HG02678 (cell line): ENCODE results near the gene MGST2.
"Not testable (repeated sequence)": the region's sequence is repeated elsewhere in the genome, so short reads cannot be mapped to it uniquely, and the experiment has no call there.

Experiments used
- ATAC-seq: cut with Tn5 transposase; IDR thresholded peaks from one replicate; pipeline ENCODE4 v1.9.1; 2021; ENCODE audit warnings: mild to moderate bottlenecking, moderate library complexity; ENCODE audit not compliant: unreplicated experiment

MGST2 gene

GRCh38 chr4:139665690-139666529, at the start of gene MGST2:
TSS of gene MGST2 (plus strand) at chr4:139665819. CDS start at chr4:139666020, 201 bp downstream.
- ATAC-seq = peak; percentile 85

GRCh38 chr4:139617702-139618490, 47.7 kb upstream of the MGST2 start:
- no peak for ATAC-seq

- ATAC-seq = peak; percentile 72
Observed at GRCh38 chr4:139619644-139620043, 46.0 kb upstream of the MGST2 start.

GRCh38 chr4:139622901-139623381, 42.7 kb upstream of the MGST2 start:
- no peak for ATAC-seq

GRCh38 chr4:139624441-139625092, 41.1 kb upstream of the MGST2 start:
- no peak for ATAC-seq

- ATAC-seq = no peak
Observed at GRCh38 chr4:139625093-139625455, 40.5 kb upstream of the MGST2 start.

GRCh38 chr4:139625482-139625881, 40.1 kb upstream of the MGST2 start:
- ATAC-seq = no peak

GRCh38 chr4:139628184-139629012, 37.2 kb upstream of the MGST2 start:
- no peak for ATAC-seq

GRCh38 chr4:139629436-139630125, 36.0 kb upstream of the MGST2 start:
- ATAC-seq = no peak

- ATAC-seq = no peak
Observed at GRCh38 chr4:139630126-139630495, 35.5 kb upstream of the MGST2 start.

- no peak for ATAC-seq
Observed at GRCh38 chr4:139630991-139631390, 34.6 kb upstream of the MGST2 start.

GRCh38 chr4:139631791-139632190, 33.8 kb upstream of the MGST2 start:
- ATAC-seq = no peak

- ATAC-seq = not testable (repeated sequence)
Observed at GRCh38 chr4:139632739-139633138, 32.9 kb upstream of the MGST2 start.

- no peak for ATAC-seq
Observed at GRCh38 chr4:139633195-139633594, 32.4 kb upstream of the MGST2 start.

- ATAC-seq = no peak
Observed at GRCh38 chr4:139633661-139634060, 32.0 kb upstream of the MGST2 start.

- ATAC-seq = no peak
Observed at GRCh38 chr4:139635966-139636365, 29.7 kb upstream of the MGST2 start.

GRCh38 chr4:139638306-139638705, 27.3 kb upstream of the MGST2 start:
- ATAC-seq = not testable (repeated sequence)

GRCh38 chr4:139639654-139640053, 26.0 kb upstream of the MGST2 start:
- no peak for ATAC-seq

GRCh38 chr4:139641218-139641617, 24.4 kb upstream of the MGST2 start:
- no peak for ATAC-seq

GRCh38 chr4:139642364-139642763, 23.3 kb upstream of the MGST2 start:
- no peak for ATAC-seq
